Mesendoderm (in vitro differentiated cells): ENCODE data around the gene CDK5R1.

ENCODE experiments used
- DNase-seq: peaks from one replicate; pipeline ENCODE4 v3.0.0; 2013
- H2AK5ac ChIP-seq: 2 replicates; pipeline ENCODE4 v1.6.1; 2013; ENCODE audit warnings: low read length, inconsistent platforms
- H2BK120ac ChIP-seq: 2 replicates; pipeline ENCODE4 v1.6.1; 2013; ENCODE audit warnings: low read depth, mild to moderate bottlenecking, low read length, moderate library complexity, mixed read lengths
- H2BK15ac ChIP-seq: replicated peaks from 2 replicates; pipeline ENCODE4 v1.6.1; 2013; ENCODE audit warnings: low read depth, mild to moderate bottlenecking, moderate library complexity
- H2BK5ac ChIP-seq: 2 replicates; pipeline ENCODE4 v1.6.1; 2013; ENCODE audit warnings: low read length, inconsistent platforms
- H3K18ac ChIP-seq: 2 replicates; pipeline ENCODE4 v1.6.1; 2013; ENCODE audit warnings: mild to moderate bottlenecking, low read length, mixed read lengths
- H3K23ac ChIP-seq: one replicate; pipeline ENCODE4 v1.6.1; 2013; ENCODE audit warnings: low read length
- H3K27ac ChIP-seq: 2 replicates; pipeline ENCODE4 v1.5.1; 2013; ENCODE audit warnings: low read depth, mild to moderate bottlenecking, inconsistent platforms, low read length, moderate library complexity
- H3K27me3 ChIP-seq: 2 replicates; pipeline ENCODE4 v1.6.1; 2013; ENCODE audit warnings: low read length, control low read depth, mild to moderate bottlenecking, inconsistent platforms; ENCODE audit not compliant: insufficient read depth, poor library complexity
- H3K36me3 ChIP-seq: 2 replicates; pipeline ENCODE4 v1.6.1; 2013; ENCODE audit warnings: low read length, inconsistent platforms; ENCODE audit not compliant: control insufficient read depth, insufficient read depth
- H3K4ac ChIP-seq: one replicate; pipeline ENCODE4 v1.6.1; 2013; ENCODE audit warnings: low read depth, mild to moderate bottlenecking, low read length, moderate library complexity
- H3K4me1 ChIP-seq: 2 replicates; pipeline ENCODE4 v1.6.1; 2013; ENCODE audit warnings: low read depth, low read length, inconsistent platforms; ENCODE audit not compliant: control insufficient read depth
- H3K4me2 ChIP-seq: 2 replicates; pipeline ENCODE4 v1.6.1; 2013; ENCODE audit warnings: low read length
- H3K4me3 ChIP-seq: 2 replicates; pipeline ENCODE4 v1.5.1; 2013; ENCODE audit warnings: mild to moderate bottlenecking, low read length
- H3K56ac ChIP-seq: one replicate; pipeline ENCODE4 v1.6.1; 2013; ENCODE audit warnings: low read length
- H3K79me1 ChIP-seq: 2 replicates; pipeline ENCODE4 v1.6.1; 2013; ENCODE audit warnings: low read length, inconsistent platforms
- H3K79me2 ChIP-seq: 2 replicates; pipeline ENCODE4 v1.6.1; 2013; ENCODE audit warnings: mild to moderate bottlenecking, low read length; ENCODE audit not compliant: control insufficient read depth, insufficient read depth
- H3K9ac ChIP-seq: 2 replicates; pipeline ENCODE4 v1.6.1; 2013; ENCODE audit warnings: low read length, inconsistent platforms
- H4K5ac ChIP-seq: one replicate; pipeline ENCODE4 v1.6.1; 2013; ENCODE audit warnings: low read length
- H4K8ac ChIP-seq: one replicate; pipeline ENCODE4 v1.6.1; 2013; ENCODE audit warnings: low read depth, mild to moderate bottlenecking, control low read depth, low read length, moderate library complexity
- WGBS: extraction: QIAGEN DNeasy Blood & Tissue Kit; methylation state at CpG from one replicate; pipeline ENCODE4 v1.1.7; 2013; ENCODE audit warnings: low lambda C conversion rate, missing lambda C conversion rate; ENCODE audit not compliant: insufficient coverage; ENCODE audit errors: extremely low coverage; 5-methylcytosine and 5-hydroxymethylcytosine counted together

Gene CDK5R1

GRCh38 chr17:32482568-32483320, 4.0 kb upstream of the CDK5R1 start:
- no peak for DNase-seq
- no peak overlapping the region for H2BK15ac ChIP-seq
- no peaks in the 10 kb centered on the region for H3K79me2 ChIP-seq
- no peak overlapping the region for H3K56ac ChIP-seq
- peaks cover 11% of the 10 kb centered on the region for H3K4me1 ChIP-seq
- no peak overlapping the region for H3K4me3 ChIP-seq
- H2BK5ac ChIP-seq: no peak overlapping the region
- H3K9ac ChIP-seq: peak overlapping the region; percentile 18
- no CpG with 5 or more reads among the region's 11 CpGs for WGBS
- H4K8ac ChIP-seq: no peak overlapping the region
- peaks cover 2% of the 10 kb centered on the region for H3K79me1 ChIP-seq
- peak overlapping the region; percentile 37 for H3K23ac ChIP-seq
- H3K18ac ChIP-seq: no peak overlapping the region
- H2AK5ac ChIP-seq: no peak overlapping the region
- no peak overlapping the region for H3K4me2 ChIP-seq
- no peak overlapping the region for H3K27ac ChIP-seq
- no peak overlapping the region for H4K5ac ChIP-seq
- H2BK120ac ChIP-seq: no peak overlapping the region
- peaks cover 10% of the 10 kb centered on the region for H3K36me3 ChIP-seq
- no peaks in the 10 kb centered on the region for H3K27me3 ChIP-seq
- H3K4ac ChIP-seq: no peak overlapping the region

GRCh38 chr17:32483451-32484019, 3.3 kb upstream of the CDK5R1 start:
- peak overlapping the region; percentile 2 for H3K9ac ChIP-seq
- no peak overlapping the region for H3K18ac ChIP-seq
- H3K4me2 ChIP-seq: no peak overlapping the region
- H3K4ac ChIP-seq: no peak overlapping the region
- no peak overlapping the region for H3K4me3 ChIP-seq
- H3K23ac ChIP-seq: no peak overlapping the region
- peak overlapping the region; percentile 49 for H3K27ac ChIP-seq
- H4K8ac ChIP-seq: no peak overlapping the region
- H3K56ac ChIP-seq: peak overlapping the region; percentile 77
- H4K5ac ChIP-seq: no peak overlapping the region
- peak; percentile 97 for DNase-seq
- no CpG with 5 or more reads among the region's 7 CpGs for WGBS
- H3K79me1 ChIP-seq: peaks cover under 1% of the 10 kb centered on the region
- no peaks in the 10 kb centered on the region for H3K27me3 ChIP-seq
- H2BK5ac ChIP-seq: no peak overlapping the region
- peaks cover 2% of the 10 kb centered on the region for H3K79me2 ChIP-seq
- no peak overlapping the region for H2BK15ac ChIP-seq
- H3K36me3 ChIP-seq: peaks cover 6% of the 10 kb centered on the region
- peaks cover 16% of the 10 kb centered on the region for H3K4me1 ChIP-seq
- H2AK5ac ChIP-seq: no peak overlapping the region
- H2BK120ac ChIP-seq: no peak overlapping the region

GRCh38 chr17:32484041-32484461, 2.7 kb upstream of the CDK5R1 start:
- H3K79me1 ChIP-seq: peaks cover 5% of the 10 kb centered on the region
- no peak overlapping the region for H3K18ac ChIP-seq
- H3K4me2 ChIP-seq: no peak overlapping the region
- peaks cover 2% of the 10 kb centered on the region for H3K79me2 ChIP-seq
- H3K4ac ChIP-seq: no peak overlapping the region
- H2BK5ac ChIP-seq: peak overlapping the region; percentile 23
- no peak overlapping the region for H4K5ac ChIP-seq
- no CpG with 5 or more reads among the region's 4 CpGs for WGBS
- no peaks in the 10 kb centered on the region for H3K27me3 ChIP-seq
- H2BK15ac ChIP-seq: no peak overlapping the region
- H3K36me3 ChIP-seq: peaks cover 6% of the 10 kb centered on the region
- peak overlapping the region; percentile 2 for H3K9ac ChIP-seq
- peak; percentile 73 for DNase-seq
- no peak overlapping the region for H2BK120ac ChIP-seq
- H3K56ac ChIP-seq: peak overlapping the region; percentile 17
- H3K4me3 ChIP-seq: no peak overlapping the region
- H4K8ac ChIP-seq: no peak overlapping the region
- peak overlapping the region; percentile 49 for H3K27ac ChIP-seq
- no peak overlapping the region for H2AK5ac ChIP-seq
- H3K4me1 ChIP-seq: peaks cover 16% of the 10 kb centered on the region
- H3K23ac ChIP-seq: no peak overlapping the region

DNA sequence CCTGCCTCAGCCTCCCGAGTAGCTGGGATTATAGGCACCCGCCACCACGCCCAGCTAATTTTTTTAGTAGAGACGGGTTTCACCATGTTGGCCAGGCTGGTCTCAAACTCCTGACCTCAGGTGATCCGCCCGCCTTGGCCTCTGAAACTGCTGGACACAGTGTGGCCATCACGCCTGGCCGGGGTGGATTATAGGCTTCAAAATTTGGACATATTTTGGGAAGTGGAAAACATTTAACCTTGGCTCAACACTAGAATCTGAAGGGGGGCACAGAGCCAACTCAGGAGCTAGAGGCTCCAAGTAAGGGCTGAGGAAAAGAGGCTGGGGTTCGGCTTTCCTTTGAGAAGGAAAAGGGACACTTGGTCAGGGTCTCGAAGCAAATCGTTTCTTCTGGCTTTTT, 2.2 kb upstream of the CDK5R1 start:
- H3K27ac ChIP-seq: no peak overlapping the region
- H2BK15ac ChIP-seq: no peak overlapping the region
- no peak overlapping the region for H3K4me2 ChIP-seq
- H3K4me1 ChIP-seq: peaks cover 19% of the 10 kb centered on the region
- H4K5ac ChIP-seq: no peak overlapping the region
- no peak overlapping the region for H3K23ac ChIP-seq
- no peak overlapping the region for H3K56ac ChIP-seq
- H3K4me3 ChIP-seq: no peak overlapping the region
- H3K4ac ChIP-seq: no peak overlapping the region
- H2BK120ac ChIP-seq: no peak overlapping the region
- H3K79me1 ChIP-seq: peaks cover 7% of the 10 kb centered on the region
- no peak overlapping the region for H2AK5ac ChIP-seq
- no peaks in the 10 kb centered on the region for H3K27me3 ChIP-seq
- no peak for DNase-seq
- WGBS: no CpG with 5 or more reads among the region's 11 CpGs
- H3K18ac ChIP-seq: no peak overlapping the region
- no peak overlapping the region for H4K8ac ChIP-seq
- H3K9ac ChIP-seq: no peak overlapping the region
- H3K79me2 ChIP-seq: peaks cover 5% of the 10 kb centered on the region
- H2BK5ac ChIP-seq: no peak overlapping the region
- H3K36me3 ChIP-seq: peaks cover 4% of the 10 kb centered on the region

DNA sequence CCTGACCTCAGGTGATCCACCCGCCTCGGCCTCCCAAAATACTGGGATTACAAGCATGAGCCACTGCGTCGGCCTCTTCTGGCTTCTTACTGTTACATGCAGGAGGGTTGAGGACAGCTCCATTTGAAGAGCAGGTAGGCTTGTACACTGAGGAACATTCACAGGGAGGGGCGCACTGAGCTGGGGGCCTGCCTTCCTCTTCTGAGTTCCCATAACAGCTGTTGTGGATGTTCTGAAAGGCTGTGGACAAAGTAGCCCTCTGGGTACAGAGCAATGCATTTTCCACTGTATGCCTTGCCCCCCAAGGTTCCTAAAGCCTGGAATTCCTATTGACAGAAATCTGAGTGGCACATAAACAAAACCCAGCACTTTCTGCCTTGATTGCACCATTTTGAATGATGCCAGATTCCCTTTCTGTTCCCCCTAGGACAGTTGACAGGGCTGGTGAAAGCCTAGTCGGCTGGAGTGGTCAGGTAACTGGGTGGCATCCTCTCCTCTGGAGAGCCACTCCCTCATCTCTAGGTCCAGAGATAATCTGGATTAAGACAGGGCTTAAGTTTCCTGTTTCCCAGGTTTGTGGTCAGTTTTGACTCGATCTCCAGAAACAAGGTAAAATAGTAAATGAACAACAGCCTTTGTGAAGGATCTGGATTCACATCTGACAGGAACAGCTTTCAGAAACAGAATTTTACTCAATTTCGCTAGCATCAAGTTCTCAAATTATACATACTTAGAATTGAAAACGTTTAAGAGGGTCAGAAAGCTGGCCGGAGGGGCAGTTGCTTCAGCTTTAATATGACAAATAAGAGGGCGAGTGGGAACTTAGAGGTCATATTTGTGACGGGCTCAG, 1.3 kb upstream of the CDK5R1 start:
- no peak for DNase-seq
- H3K56ac ChIP-seq: peak overlapping the region; percentile 88
- peak overlapping the region; percentile 80 for H3K9ac ChIP-seq
- H3K27ac ChIP-seq: no peak overlapping the region
- H3K23ac ChIP-seq: no peak overlapping the region
- H3K79me1 ChIP-seq: peaks cover 10% of the 10 kb centered on the region
- no peak overlapping the region for H2BK120ac ChIP-seq
- peaks cover 2% of the 10 kb centered on the region for H3K36me3 ChIP-seq
- H3K4me3 ChIP-seq: no peak overlapping the region
- H4K8ac ChIP-seq: peak overlapping the region; percentile 30
- no peaks in the 10 kb centered on the region for H3K27me3 ChIP-seq
- H3K4ac ChIP-seq: peak overlapping the region; percentile 39
- H3K4me1 ChIP-seq: peaks cover 19% of the 10 kb centered on the region
- no peak overlapping the region for H2BK15ac ChIP-seq
- H3K18ac ChIP-seq: peak overlapping the region; percentile 15
- H3K79me2 ChIP-seq: peaks cover 5% of the 10 kb centered on the region
- H2BK5ac ChIP-seq: no peak overlapping the region
- H3K4me2 ChIP-seq: no peak overlapping the region
- peak overlapping the region; percentile 61 for H4K5ac ChIP-seq
- H2AK5ac ChIP-seq: peak overlapping the region; percentile 19
- no CpG with 5 or more reads among the region's 12 CpGs for WGBS
